ENCODE results near the gene RABL3. TPM values are rescaled to one million over a fixed set of nuclear protein-coding genes. Genes with fewer than 3 reads are reported as not detected.
A peak's percentile ranks its signal among the peaks of the same experiment; 100 is the strongest.
"Not testable (repeated sequence)": the region's sequence is repeated elsewhere in the genome, so short reads cannot be mapped to it uniquely, and the experiment has no call there.

RABL3 gene
- polyA plus RNA-seq, 4 donors = 28.0 to 35.5 (median 34.3) TPM

GRCh38 chr3:120684896-120685295 is 57.4 kb downstream of the RABL3 start:
- no peak for DNase-seq (ENCODE audit: low read depth in 4 of 4, low spot score in 3 of 4)

GRCh38 chr3:120683671-120684301 is 58.5 kb downstream of the RABL3 start:
- no peak for DNase-seq (ENCODE audit: low read depth in 4 of 4, low spot score in 3 of 4)

GRCh38 chr3:120683213-120683612 is 59.1 kb downstream of the RABL3 start:
- no peak for DNase-seq (ENCODE audit: low read depth in 4 of 4, low spot score in 3 of 4)

- peak in 3 of 4 donors; percentile 36 to 55 (median 53) for DNase-seq (ENCODE audit: low read depth in 4 of 4, low spot score in 3 of 4)
These were observed 60.1 kb downstream of the RABL3 start, which contains the start of gene HGD for GRCh38 chr3:120682095-120682681. TSS of gene HGD (minus strand) at chr3:120682239. CDS start at chr3:120682111, 128 bp downstream.

- no peak for DNase-seq (ENCODE audit: low read depth in 4 of 4, low spot score in 3 of 4)
These were observed 60.7 kb downstream of the RABL3 start for GRCh38 chr3:120681506-120682038.

- no peak for DNase-seq (ENCODE audit: low read depth in 4 of 4, low spot score in 3 of 4)
These were observed 61.3 kb downstream of the RABL3 start for GRCh38 chr3:120681018-120681417.

- no peak for DNase-seq (ENCODE audit: low read depth in 4 of 4, low spot score in 3 of 4)
These were observed 62.0 kb downstream of the RABL3 start for GRCh38 chr3:120680193-120680894.

GRCh38 chr3:120678984-120679383 is 63.3 kb downstream of the RABL3 start:
- no peak for DNase-seq (ENCODE audit: low read depth in 4 of 4, low spot score in 3 of 4)

GRCh38 chr3:120678331-120678947 is 63.9 kb downstream of the RABL3 start:
- peak; percentile 54 to 72 (median 62) for DNase-seq (ENCODE audit: low read depth in 4 of 4, low spot score in 3 of 4)

- not testable (repeated sequence) for DNase-seq (ENCODE audit: low read depth in 4 of 4, low spot score in 3 of 4)
These were observed 65.1 kb downstream of the RABL3 start for GRCh38 chr3:120677193-120677592.

- DNase-seq (ENCODE audit: low read depth in 4 of 4, low spot score in 3 of 4) = no peak
These were observed 69.2 kb downstream of the RABL3 start for GRCh38 chr3:120673116-120673515.

GRCh38 chr3:120670576-120670975 is 71.7 kb downstream of the RABL3 start:
- no peak for DNase-seq (ENCODE audit: low read depth in 4 of 4, low spot score in 3 of 4)

GRCh38 chr3:120664926-120665325 is 77.4 kb downstream of the RABL3 start:
- no peak for DNase-seq (ENCODE audit: low read depth in 4 of 4, low spot score in 3 of 4)

- no peak for DNase-seq (ENCODE audit: low read depth in 4 of 4, low spot score in 3 of 4)
These were observed 80.4 kb downstream of the RABL3 start for GRCh38 chr3:120661945-120662344.

- no peak for DNase-seq (ENCODE audit: low read depth in 4 of 4, low spot score in 3 of 4)
These were observed 81.0 kb downstream of the RABL3 start for GRCh38 chr3:120661106-120661905.

- DNase-seq (ENCODE audit: low read depth in 4 of 4, low spot score in 3 of 4) = no peak
These were observed 82.5 kb downstream of the RABL3 start for GRCh38 chr3:120659834-120660233.

- DNase-seq (ENCODE audit: low read depth in 4 of 4, low spot score in 3 of 4) = no peak
These were observed 83.0 kb downstream of the RABL3 start for GRCh38 chr3:120659285-120659684.

- DNase-seq (ENCODE audit: low read depth in 4 of 4, low spot score in 3 of 4) = no peak
These were observed 89.3 kb downstream of the RABL3 start for GRCh38 chr3:120652896-120653545.

- DNase-seq (ENCODE audit: low read depth in 4 of 4, low spot score in 3 of 4) = no peak
These were observed 90.0 kb downstream of the RABL3 start for GRCh38 chr3:120652281-120652680.

- DNase-seq (ENCODE audit: low read depth in 4 of 4, low spot score in 3 of 4) = no peak
These were observed 92.0 kb downstream of the RABL3 start for GRCh38 chr3:120650311-120650710.
